IMR-90 (cell line): ENCODE measurements around the gene LRFN2. TPM values are rescaled to one million over a fixed set of nuclear protein-coding genes. Genes with fewer than 3 reads are reported as not detected.

Experiments used
- ATAC-seq: fragments of 200-7000 bp; cut with Tn5 transposase; 2 replicates; pipeline ENCODE4 v1.9.1; 2020; ENCODE audit warnings: low read depth, mild to moderate bottlenecking, moderate library complexity
- BruUV-seq: library from RNA; stranded (reverse); fragments of 400-500 nt; replicated peaks from 2 replicates; lab custom pipeline; 2021; lab: Mats Ljungman, UMichigan
- CTCF ChIA-PET: fragments of 300-600 bp; formaldehyde crosslinking; extraction: SDS; loops from one replicate; lab custom pipeline; 2021; ENCODE audit warnings: antibody characterized with exemption; lab: Yijun Ruan, JAX
- POLR2A ChIA-PET: fragments of 300-600 bp; sonication (Branson Sonifier 250); formaldehyde crosslinking; loops from one replicate; lab custom pipeline; 2022; ENCODE audit warnings: antibody characterized with exemption; ENCODE audit not compliant: unreplicated experiment; lab: Charles Lee
- DNase-seq: peaks from one replicate; pipeline ENCODE4 v3.0.0; 2013
- H2AFZ ChIP-seq: replicated peaks from 2 replicates; pipeline ENCODE3; 2013; ENCODE audit warnings: low read length, mild to moderate bottlenecking; ENCODE audit not compliant: poor library complexity
- H2AK5ac ChIP-seq: 2 replicates; pipeline ENCODE4 v1.6.1; 2013; ENCODE audit warnings: low read depth, low read length, inconsistent platforms
- H2AK9ac ChIP-seq: replicated peaks from 2 replicates; pipeline ENCODE3; 2013; ENCODE audit warnings: mild to moderate bottlenecking, low read depth, low read length, moderate library complexity; ENCODE audit not compliant: poor library complexity
- H2BK120ac ChIP-seq: 2 replicates; pipeline ENCODE4 v1.6.1; 2013; ENCODE audit warnings: low read depth, low read length, inconsistent platforms
- H2BK15ac ChIP-seq: 3 replicates; pipeline ENCODE4 v1.6.1; 2013; ENCODE audit warnings: low read depth, low read length, inconsistent platforms
- H2BK20ac ChIP-seq: 2 replicates; pipeline ENCODE4 v1.6.1; 2013; ENCODE audit warnings: low read depth, mild to moderate bottlenecking, inconsistent platforms, low read length, moderate library complexity
- H2BK5ac ChIP-seq: 2 replicates; pipeline ENCODE4 v1.6.1; 2013; ENCODE audit warnings: mild to moderate bottlenecking, low read depth, low read length, inconsistent platforms; ENCODE audit not compliant: poor library complexity, severe bottlenecking
- H3K14ac ChIP-seq: replicated peaks from 2 replicates; pipeline ENCODE4 v1.6.1; 2013; ENCODE audit warnings: low read depth, low read length, inconsistent platforms
- H3K18ac ChIP-seq: 2 replicates; pipeline ENCODE4 v1.6.1; 2013; ENCODE audit warnings: low read depth, low read length, control low read depth
- H3K23ac ChIP-seq: 2 replicates; pipeline ENCODE4 v1.6.1; 2013; ENCODE audit warnings: low read depth, low read length, inconsistent platforms
- H3K27ac ChIP-seq: 2 replicates; pipeline ENCODE4 v1.5.1; 2013; ENCODE audit warnings: mild to moderate bottlenecking, control low read depth, low read length; ENCODE audit not compliant: insufficient read depth
- H3K27me3 ChIP-seq: 2 replicates; pipeline ENCODE4 v1.6.1; 2013; ENCODE audit warnings: low read length; ENCODE audit not compliant: control insufficient read depth, insufficient read depth
- H3K36me3 ChIP-seq: 2 replicates; pipeline ENCODE4 v1.6.1; 2013; ENCODE audit warnings: low read length, mixed read lengths; ENCODE audit not compliant: control insufficient read depth, insufficient read depth
- H3K4ac ChIP-seq: 2 replicates; pipeline ENCODE4 v1.6.1; 2013; ENCODE audit warnings: low read depth, low read length, inconsistent platforms
- H3K4me1 ChIP-seq: 2 replicates; pipeline ENCODE4 v1.6.1; 2013; ENCODE audit warnings: low read length, mixed read lengths; ENCODE audit not compliant: control insufficient read depth, insufficient read depth
- H3K4me2 ChIP-seq: 2 replicates; pipeline ENCODE4 v1.6.1; 2013; ENCODE audit warnings: low read depth, mild to moderate bottlenecking, control low read depth, low read length, moderate library complexity
- H3K4me3 ChIP-seq: 2 replicates; pipeline ENCODE4 v1.5.1; 2013; ENCODE audit warnings: low read depth, mild to moderate bottlenecking, control low read depth, low read length, moderate library complexity; ENCODE audit not compliant: insufficient read depth
- H3K56ac ChIP-seq: 2 replicates; pipeline ENCODE4 v1.6.1; 2013; ENCODE audit warnings: low read length, inconsistent platforms; ENCODE audit not compliant: insufficient read depth; ENCODE audit errors: extremely low read depth
- H3K79me1 ChIP-seq, 2 experiments: 2 replicates each; pipeline ENCODE4 v1.6.1; 2013; ENCODE audit warnings: low read length in 2 of 2, inconsistent platforms in 1 of 2, low read depth in 1 of 2
- H3K9ac ChIP-seq: 2 replicates; pipeline ENCODE4 v1.6.1; 2013; ENCODE audit warnings: low read depth, low read length, control low read depth
- H3K9me1 ChIP-seq: 2 replicates; pipeline ENCODE4 v1.6.1; 2013; ENCODE audit warnings: low read length, inconsistent platforms; ENCODE audit not compliant: insufficient read depth
- H3K9me3 ChIP-seq: 2 replicates; pipeline ENCODE4 v1.6.1; 2013; ENCODE audit warnings: low read length; ENCODE audit not compliant: control insufficient read depth, insufficient read depth
- H4K20me1 ChIP-seq: 2 replicates; pipeline ENCODE4 v1.6.1; 2013; ENCODE audit warnings: low read length, inconsistent platforms; ENCODE audit not compliant: insufficient read depth
- H4K5ac ChIP-seq: 2 replicates; pipeline ENCODE4 v1.6.1; 2013; ENCODE audit warnings: mild to moderate bottlenecking, low read depth, low read length, control low read depth
- H4K8ac ChIP-seq, 2 experiments: 2 replicates each; pipeline ENCODE4 v1.6.1; 2013; ENCODE audit warnings: low read depth in 2 of 2, low read length in 2 of 2, control low read depth in 1 of 2, inconsistent platforms in 1 of 2
- H4K91ac ChIP-seq: 2 replicates; pipeline ENCODE4 v1.6.1; 2013; ENCODE audit warnings: low read depth, low read length, inconsistent platforms; ENCODE audit not compliant: insufficient read depth
- BHLHE40 ChIP-seq: fragments of 150-350 bp; IDR thresholded peaks from 2 replicates; pipeline ENCODE4 v1.6.1; 2016; ENCODE audit warnings: mild to moderate bottlenecking, low read depth, low read length
- CEBPB ChIP-seq: IDR thresholded peaks from 2 replicates; pipeline ENCODE4 v1.6.1; 2012; ENCODE audit warnings: low read depth, low read length, improper control_type of control experiment
- CHD1 ChIP-seq: IDR thresholded peaks from 2 replicates; pipeline ENCODE4 v1.6.1; 2012; ENCODE audit warnings: low read depth, low read length, improper control_type of control experiment
- MAFK ChIP-seq: IDR thresholded peaks from 2 replicates; pipeline ENCODE4 v1.6.1; 2012; ENCODE audit warnings: low read depth, low read length, improper control_type of control experiment
- MAZ ChIP-seq: IDR thresholded peaks from 2 replicates; pipeline ENCODE4 v1.6.1; 2012; ENCODE audit warnings: low read depth, mild to moderate bottlenecking, low read length, improper control_type of control experiment, moderate library complexity, borderline replicate concordance
- MXI1 ChIP-seq: IDR thresholded peaks from 2 replicates; pipeline ENCODE4 v1.6.1; 2012; ENCODE audit warnings: low read depth, mild to moderate bottlenecking, low read length, moderate library complexity, borderline replicate concordance
- NFE2L2 ChIP-seq: fragments of 150-350 bp; IDR thresholded peaks from 2 replicates; pipeline ENCODE4 v1.6.1; 2016; ENCODE audit warnings: low read depth, mild to moderate bottlenecking, low read length
- POLR2A ChIP-seq: IDR thresholded peaks from 2 replicates; pipeline ENCODE4 v1.6.1; 2012; ENCODE audit warnings: mild to moderate bottlenecking, low read depth, low read length
- SMC3 ChIP-seq: fragments of 150-350 bp; IDR thresholded peaks from 2 replicates; pipeline ENCODE4 v1.6.1; 2016; ENCODE audit warnings: low read depth, mild to moderate bottlenecking, antibody characterized with exemption, low read length, moderate library complexity
- WGBS, 2 experiments: methylation state at CpG; one replicate each; pipeline versions ENCODE4 v1.1.5 to v1.1.7; 2013; ENCODE audit warnings: missing lambda C conversion rate in 2 of 2; ENCODE audit not compliant: insufficient read length in 1 of 2; ENCODE audit errors: extremely low coverage in 2 of 2; 5-methylcytosine and 5-hydroxymethylcytosine counted together
- dilution Hi-C: fragments of 300-500 bp; cut with HindIII; formaldehyde crosslinking; loops from one replicate; pipeline ENCODE4 v1.14.3; 2018; ENCODE audit warnings: low sequenced_read_pairs; ENCODE audit not compliant: unreplicated experiment
- in situ Hi-C: fragments of 300-500 bp; cut with MboI; formaldehyde crosslinking; loops from 3 replicates; pipeline ENCODE4 v1.14.3; 2019; ENCODE audit warnings: low sequenced_read_pairs, inconsistent platforms, mixed read lengths
- intact Hi-C: fragments of 100-400 bp; cut with micrococcal nuclease; formaldehyde crosslinking; loops from 2 replicates; pipeline ENCODE4 v1.10.0; 2022
- polyA plus RNA-seq, 3 experiments: library from polyadenylated mRNA; depleted of rRNA; stranded (reverse); fragments of >200 nt; gene quantifications; 2 replicates each; pipeline ENCODE4 v1.2.3, GENCODE V29; 2012; ENCODE audit warnings: low replicate concordance in 1 of 3
- total RNA-seq: library from RNA; depleted of rRNA; stranded (reverse); fragments of >200 nt; gene quantifications from 2 replicates; pipeline ENCODE4 v1.2.3, GENCODE V29; 2012
- TF ChIP-seq, protein P1 (sequence below): fragments of 150-350 bp; IDR thresholded peaks from 2 replicates; pipeline ENCODE4 v1.6.1; 2017; ENCODE audit warnings: mild to moderate bottlenecking, antibody characterized with exemption, low read length, low read depth
- TF ChIP-seq, protein P2 (sequence below): conservative IDR thresholded peaks from 2 replicates; pipeline ENCODE4 v1.5.1; 2012; ENCODE audit warnings: mild to moderate bottlenecking, low read depth, low read length, improper control_type of control experiment

LRFN2 gene
- total and polyA plus RNA-seq, 2 of the 4 experiments (the other 2 are of a cell fraction): not detected

DNA sequence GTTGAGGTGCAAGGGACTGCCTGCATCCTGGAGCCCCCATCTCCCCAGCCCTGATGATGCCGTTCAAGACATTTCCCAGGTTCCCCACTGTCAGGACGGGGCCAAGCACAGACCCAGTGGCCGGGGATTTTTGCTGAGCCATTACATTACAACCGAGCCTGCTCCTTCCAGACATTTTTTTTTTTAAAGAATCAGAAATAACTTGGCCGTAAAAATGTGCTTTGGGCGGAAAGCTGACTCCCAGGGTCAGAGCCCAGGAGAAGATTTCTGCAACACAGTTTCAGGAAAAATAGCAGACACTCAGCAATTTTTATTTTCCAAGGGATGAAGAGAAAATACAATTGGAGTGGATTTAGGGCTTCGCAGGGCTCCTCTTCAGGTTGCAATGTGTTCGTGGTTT lies 87.9 kb downstream of the LRFN2 start:
- no peak for ATAC-seq
- H3K56ac ChIP-seq: no peak overlapping the region
- no peaks in the 10 kb centered on the region for H3K9me3 ChIP-seq
- H3K23ac ChIP-seq: no peak overlapping the region
- H3K18ac ChIP-seq: no peak overlapping the region
- H2AK9ac ChIP-seq: no peak overlapping the region
- no peaks in the 10 kb centered on the region for H3K79me1 ChIP-seq
- ChIA-PET POLR2A (no interaction called here), CTCF (no interaction called here)
- no peak overlapping the region for H3K27ac ChIP-seq
- no CpG with 5 or more reads among the region's 8 CpGs for WGBS, 2 experiments
- H3K4ac ChIP-seq: no peak overlapping the region
- no peak overlapping the region for H3K9ac ChIP-seq
- BruUV-seq: no TSS peak
- H2BK120ac ChIP-seq: no peak overlapping the region
- H4K20me1 ChIP-seq: no peaks in the 10 kb centered on the region
- H3K4me2 ChIP-seq: no peak overlapping the region
- intact Hi-C loops: no loop called here
- H3K4me1 ChIP-seq: no peaks in the 10 kb centered on the region
- H2BK20ac ChIP-seq: no peak overlapping the region
- no peak overlapping the region for H2AK5ac ChIP-seq
- H3K14ac ChIP-seq: no peak overlapping the region
- H3K9me1 ChIP-seq: no peaks in the 10 kb centered on the region
- H2BK5ac ChIP-seq: no peak overlapping the region
- DNase-seq: no peak
- no peaks in the 10 kb centered on the region for H3K36me3 ChIP-seq
- no peaks in the 10 kb centered on the region for H3K27me3 ChIP-seq
- H3K4me3 ChIP-seq: no peak overlapping the region
- H2AFZ ChIP-seq: no peak overlapping the region
- no peak for TF ChIP-seq MAZ
- no peak for TF ChIP-seq MXI1
- no peak for TF ChIP-seq BHLHE40
- TF ChIP-seq NFE2L2: no peak
- no peak for TF ChIP-seq SMC3
- TF ChIP-seq MAFK: no peak
- TF ChIP-seq, protein P1, sequence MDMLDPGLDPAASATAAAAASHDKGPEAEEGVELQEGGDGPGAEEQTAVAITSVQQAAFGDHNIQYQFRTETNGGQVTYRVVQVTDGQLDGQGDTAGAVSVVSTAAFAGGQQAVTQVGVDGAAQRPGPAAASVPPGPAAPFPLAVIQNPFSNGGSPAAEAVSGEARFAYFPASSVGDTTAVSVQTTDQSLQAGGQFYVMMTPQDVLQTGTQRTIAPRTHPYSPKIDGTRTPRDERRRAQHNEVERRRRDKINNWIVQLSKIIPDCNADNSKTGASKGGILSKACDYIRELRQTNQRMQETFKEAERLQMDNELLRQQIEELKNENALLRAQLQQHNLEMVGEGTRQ: no peak
- TF ChIP-seq POLR2A: no peak
- TF ChIP-seq CEBPB: no peak
- TF ChIP-seq CHD1: no peak
- TF ChIP-seq, protein P2, sequence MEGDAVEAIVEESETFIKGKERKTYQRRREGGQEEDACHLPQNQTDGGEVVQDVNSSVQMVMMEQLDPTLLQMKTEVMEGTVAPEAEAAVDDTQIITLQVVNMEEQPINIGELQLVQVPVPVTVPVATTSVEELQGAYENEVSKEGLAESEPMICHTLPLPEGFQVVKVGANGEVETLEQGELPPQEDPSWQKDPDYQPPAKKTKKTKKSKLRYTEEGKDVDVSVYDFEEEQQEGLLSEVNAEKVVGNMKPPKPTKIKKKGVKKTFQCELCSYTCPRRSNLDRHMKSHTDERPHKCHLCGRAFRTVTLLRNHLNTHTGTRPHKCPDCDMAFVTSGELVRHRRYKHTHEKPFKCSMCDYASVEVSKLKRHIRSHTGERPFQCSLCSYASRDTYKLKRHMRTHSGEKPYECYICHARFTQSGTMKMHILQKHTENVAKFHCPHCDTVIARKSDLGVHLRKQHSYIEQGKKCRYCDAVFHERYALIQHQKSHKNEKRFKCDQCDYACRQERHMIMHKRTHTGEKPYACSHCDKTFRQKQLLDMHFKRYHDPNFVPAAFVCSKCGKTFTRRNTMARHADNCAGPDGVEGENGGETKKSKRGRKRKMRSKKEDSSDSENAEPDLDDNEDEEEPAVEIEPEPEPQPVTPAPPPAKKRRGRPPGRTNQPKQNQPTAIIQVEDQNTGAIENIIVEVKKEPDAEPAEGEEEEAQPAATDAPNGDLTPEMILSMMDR: no peak
- in situ Hi-C loops: no loop called here
- dilution Hi-C loops: no loop called here
- H4K5ac ChIP-seq: no peak overlapping the region
- H4K91ac ChIP-seq: no peak overlapping the region
- no peak overlapping the region for H4K8ac ChIP-seq
- H2BK15ac ChIP-seq: no peak overlapping the region
